ENCODE measurements around the gene CSMD2. TPM values are rescaled to one million over a fixed set of nuclear protein-coding genes. Genes with fewer than 3 reads are reported as not detected.

Gene CSMD2
- total and polyA plus RNA-seq, 8 donors: 0.20 to 0.81 (median 0.47) TPM

- intact Hi-C loops (cut with DNase I): no loop called here
- Histone ChIP-seq H3K36me3 (no peaks in the 10 kb centered on the region), H3K4me3 (no peak overlapping the region), H3K4me1 (no peaks in the 10 kb centered on the region), H3K9me3 (peaks cover 0 to 31% of the 10 kb centered on the region in 2 donors), H3K27me3 (no peaks in the 10 kb centered on the region), H3K27ac (no peak overlapping the region)
- no peak for TF ChIP-seq CTCF (IDR thresholded peaks at IDR 0.05)
- DNase-seq: no peak
- ATAC-seq: no peak
These were observed 367.2 kb downstream of the CSMD2 start for GRCh38 chr1:33797849-33798248.

- Histone ChIP-seq H3K27me3 (no peaks in the 10 kb centered on the region), H3K27ac (no peak overlapping the region), H3K4me3 (no peak overlapping the region), H3K9me3 (peaks cover 0 to 25% of the 10 kb centered on the region in 2 donors), H3K4me1 (no peaks in the 10 kb centered on the region), H3K36me3 (no peaks in the 10 kb centered on the region)
- intact Hi-C loops (cut with DNase I): no loop called here
- TF ChIP-seq CTCF (IDR thresholded peaks at IDR 0.05): no peak
- DNase-seq: no peak
- no peak for ATAC-seq
These were observed 372.4 kb downstream of the CSMD2 start for GRCh38 chr1:33792651-33793050.

DNA sequence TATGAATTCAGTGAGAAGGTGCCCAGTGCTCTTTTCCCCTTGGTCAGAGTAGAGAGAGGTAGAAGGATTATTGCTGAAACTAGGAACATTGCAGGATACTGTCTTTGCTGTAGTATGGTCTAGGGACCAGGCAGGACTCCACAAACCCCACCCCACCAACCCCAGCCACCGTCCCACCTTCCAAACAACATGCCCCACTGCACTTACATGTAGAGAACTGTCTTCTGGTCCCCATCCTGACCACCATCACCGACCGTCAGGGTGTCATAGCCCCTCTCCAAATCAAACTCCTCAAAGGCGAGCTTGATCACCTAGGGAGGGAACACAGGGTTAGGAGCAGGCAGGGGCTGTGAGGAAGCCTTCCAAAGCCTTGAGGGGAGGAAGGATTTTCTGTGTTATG, 372.8 kb downstream of the CSMD2 start:
- Histone ChIP-seq H3K36me3 (no peaks in the 10 kb centered on the region), H3K4me3 (no peak overlapping the region), H3K9me3 (peaks cover 0 to 21% of the 10 kb centered on the region in 2 donors), H3K4me1 (no peaks in the 10 kb centered on the region), H3K27ac (no peak overlapping the region), H3K27me3 (no peaks in the 10 kb centered on the region)
- ATAC-seq (no peak), DNase-seq (no peak)
- intact Hi-C loops (cut with DNase I): no loop called here
- no peak for TF ChIP-seq CTCF (IDR thresholded peaks at IDR 0.05)

- ATAC-seq (no peak), DNase-seq (no peak)
- Histone ChIP-seq H3K27ac (no peak overlapping the region), H3K27me3 (no peaks in the 10 kb centered on the region), H3K4me3 (no peak overlapping the region), H3K36me3 (no peaks in the 10 kb centered on the region), H3K4me1 (no peaks in the 10 kb centered on the region), H3K9me3 (peaks cover 0 to 12% of the 10 kb centered on the region in 2 donors)
- intact Hi-C loops (cut with DNase I): no loop called here
- no peak for TF ChIP-seq CTCF (IDR thresholded peaks at IDR 0.05)
These were observed 373.8 kb downstream of the CSMD2 start for GRCh38 chr1:33791251-33791650.

- Histone ChIP-seq H3K4me3 (no peak overlapping the region), H3K36me3 (no peaks in the 10 kb centered on the region), H3K27me3 (peaks cover 0 to 4% of the 10 kb centered on the region in 2 donors), H3K9me3 (peaks cover 0 to 6% of the 10 kb centered on the region in 2 donors), H3K4me1 (no peaks in the 10 kb centered on the region), H3K27ac (no peak overlapping the region)
- DNase-seq (no peak), ATAC-seq (no peak)
- intact Hi-C loops (cut with DNase I): no loop called here
- no peak for TF ChIP-seq CTCF (IDR thresholded peaks at IDR 0.05)
These were observed 374.5 kb downstream of the CSMD2 start for GRCh38 chr1:33790577-33790976.
